CD14-positive monocyte (primary cell): ENCODE data around the gene CPED1. TPM values are rescaled to one million over a fixed set of nuclear protein-coding genes. Genes with fewer than 3 reads are reported as not detected.
A peak's percentile ranks its signal among the peaks of the same experiment; 100 is the strongest.

Experiments
- DNase-seq, 3 donors: peaks; one replicate each; pipeline ENCODE4 v3.0.0-alpha.2; 2011 to 2022
- H2AFZ ChIP-seq: 2 replicates; pipeline ENCODE4 v1.6.0; 2012; ENCODE audit warnings: mild to moderate bottlenecking, low read depth, low read length, inconsistent platforms; ENCODE audit not compliant: insufficient read depth, poor library complexity, severe bottlenecking
- H3K27ac ChIP-seq, 2 donors: 1 replicate in 1 of 2; 2 replicates in 1 of 2; pipeline ENCODE4 v1.5.1; 2012 to 2013; ENCODE audit warnings: low read length in 2 of 2, control low read depth in 1 of 2, inconsistent platforms in 1 of 2, low read depth in 1 of 2, mild to moderate bottlenecking in 1 of 2
- H3K27me3 ChIP-seq, 2 donors: one replicate each; pipeline versions ENCODE4 v1.6.0 to v1.6.1; 2011 to 2013; ENCODE audit warnings: low read length in 2 of 2; ENCODE audit not compliant: control insufficient read depth in 2 of 2, insufficient read depth in 2 of 2
- H3K36me3 ChIP-seq, 2 donors: replicated peaks in 1 of 2; 1 replicate in 1 of 2; 2 replicates in 1 of 2; pipeline versions ENCODE4 v1.5.1 to v1.6.1; 2012 to 2013; ENCODE audit warnings: low read length in 2 of 2, control low read depth in 1 of 2, inconsistent platforms in 1 of 2, mild to moderate bottlenecking in 1 of 2; ENCODE audit not compliant: insufficient read depth in 2 of 2, control insufficient read depth in 1 of 2
- H3K4me1 ChIP-seq, 2 donors: 1 replicate in 1 of 2; 2 replicates in 1 of 2; pipeline versions ENCODE4 v1.5.1 to v1.6.1; 2012 to 2013; ENCODE audit warnings: low read length in 2 of 2, control low read depth in 1 of 2, inconsistent platforms in 1 of 2, mild to moderate bottlenecking in 1 of 2, moderate library complexity in 1 of 2; ENCODE audit not compliant: insufficient read depth in 2 of 2, control insufficient read depth in 1 of 2
- H3K4me2 ChIP-seq: replicated peaks from 2 replicates; pipeline ENCODE3; 2012; ENCODE audit warnings: low read length, moderate library complexity, mild to moderate bottlenecking; ENCODE audit not compliant: poor library complexity, severe bottlenecking; ENCODE audit errors: extremely low read depth
- H3K4me3 ChIP-seq, 3 experiments: fragments of 200-600 bp in 1 of 3; sonication (generic) in 1 of 3; replicated peaks in 1 of 3; 1 replicate in 2 of 3; 2 replicates in 1 of 3; pipeline ENCODE4 v1.5.1; 2011 to 2013; ENCODE audit warnings: low read length in 3 of 3, mild to moderate bottlenecking in 3 of 3, control low read depth in 2 of 3, low read depth in 2 of 3, inconsistent platforms in 1 of 3, moderate library complexity in 1 of 3
- H3K79me2 ChIP-seq: 2 replicates; pipeline ENCODE4 v1.6.0; 2012; ENCODE audit warnings: mild to moderate bottlenecking, control low read depth, inconsistent platforms, low read length, moderate library complexity; ENCODE audit not compliant: insufficient read depth
- H3K9ac ChIP-seq: 2 replicates; pipeline ENCODE4 v1.6.0; 2017; ENCODE audit warnings: low read length, mild to moderate bottlenecking; ENCODE audit not compliant: insufficient read depth, poor library complexity, severe bottlenecking
- H3K9me3 ChIP-seq, 2 donors: replicated peaks in 1 of 2; 1 replicate in 1 of 2; 2 replicates in 1 of 2; pipeline versions ENCODE4 v1.5.1 to v1.6.1; 2012 to 2013; ENCODE audit warnings: low read length in 2 of 2, control low read depth in 1 of 2; ENCODE audit not compliant: control insufficient read depth in 1 of 2, insufficient read depth in 1 of 2
- H4K20me1 ChIP-seq: 2 replicates; pipeline ENCODE4 v1.6.0; 2012; ENCODE audit warnings: mild to moderate bottlenecking, low read length, control low read depth, moderate library complexity; ENCODE audit not compliant: insufficient read depth
- H3K27ac Mint-ChIP-seq, 7 donors: one replicate each; pipeline ENCODE4 v1.8.0; 2020; ENCODE audit warnings: mild to moderate bottlenecking in 7 of 7, mixed read lengths in 7 of 7, moderate library complexity in 6 of 7, inconsistent platforms in 2 of 7
- H3K27me3 Mint-ChIP-seq, 3 donors: one replicate each; pipeline ENCODE4 v1.8.0; 2021 to 2022; ENCODE audit warnings: low read depth in 3 of 3, mild to moderate bottlenecking in 3 of 3, mixed read lengths in 3 of 3, moderate library complexity in 3 of 3, inconsistent platforms in 1 of 3
- H3K36me3 Mint-ChIP-seq, 2 donors: one replicate each; pipeline ENCODE4 v1.8.0; 2020; ENCODE audit warnings: mixed read lengths in 2 of 2, inconsistent platforms in 1 of 2, mild to moderate bottlenecking in 1 of 2
- H3K4me1 Mint-ChIP-seq: one replicate; pipeline ENCODE4 v1.8.0; 2020; ENCODE audit warnings: mild to moderate bottlenecking, mixed read lengths
- H3K4me3 Mint-ChIP-seq, 2 donors: one replicate each; pipeline ENCODE4 v1.8.0; 2020; ENCODE audit warnings: mild to moderate bottlenecking in 2 of 2, mixed read lengths in 2 of 2, moderate library complexity in 1 of 2
- H3K9me3 Mint-ChIP-seq, 7 donors: one replicate each; pipeline ENCODE4 v1.8.0; 2020 to 2022; ENCODE audit warnings: mixed read lengths in 7 of 7, mild to moderate bottlenecking in 6 of 7, moderate library complexity in 6 of 7, inconsistent platforms in 2 of 7
- WGBS: methylation state at CpG from one replicate; pipeline ENCODE4 v1.1.5; 2013; ENCODE audit warnings: missing lambda C conversion rate; ENCODE audit not compliant: insufficient coverage; 5-methylcytosine and 5-hydroxymethylcytosine counted together
- intact Hi-C, 2 donors: fragments of 100-400 bp; cut with micrococcal nuclease; formaldehyde crosslinking; loops; one replicate each; pipeline versions ENCODE4 v1.15.0 to v1.15.1; 2023
- polyA plus RNA-seq, 3 donors: library from polyadenylated mRNA; depleted of rRNA in 1 of 3; unstranded in 2 of 3; stranded (reverse) in 1 of 3; fragments of 300-500 nt in 2 of 3; fragments of >200 nt in 1 of 3; fragmentation: Illumina TruSeq in 2 of 3; gene quantifications; 1 replicate in 2 of 3; 2 replicates in 1 of 3; pipeline ENCODE4 v1.2.3, GENCODE V29; 2012 to 2021
- TF ChIP-seq, protein P1 (sequence below): fragments of 200-600 bp; IDR thresholded peaks from one replicate; pipeline ENCODE4 v1.8.0; 2022; ENCODE audit warnings: antibody characterized with exemption, mild to moderate bottlenecking

The CPED1 gene
- polyA plus RNA-seq, 3 donors, result 9.8 to 30.0 (median 20.4) TPM

DNA sequence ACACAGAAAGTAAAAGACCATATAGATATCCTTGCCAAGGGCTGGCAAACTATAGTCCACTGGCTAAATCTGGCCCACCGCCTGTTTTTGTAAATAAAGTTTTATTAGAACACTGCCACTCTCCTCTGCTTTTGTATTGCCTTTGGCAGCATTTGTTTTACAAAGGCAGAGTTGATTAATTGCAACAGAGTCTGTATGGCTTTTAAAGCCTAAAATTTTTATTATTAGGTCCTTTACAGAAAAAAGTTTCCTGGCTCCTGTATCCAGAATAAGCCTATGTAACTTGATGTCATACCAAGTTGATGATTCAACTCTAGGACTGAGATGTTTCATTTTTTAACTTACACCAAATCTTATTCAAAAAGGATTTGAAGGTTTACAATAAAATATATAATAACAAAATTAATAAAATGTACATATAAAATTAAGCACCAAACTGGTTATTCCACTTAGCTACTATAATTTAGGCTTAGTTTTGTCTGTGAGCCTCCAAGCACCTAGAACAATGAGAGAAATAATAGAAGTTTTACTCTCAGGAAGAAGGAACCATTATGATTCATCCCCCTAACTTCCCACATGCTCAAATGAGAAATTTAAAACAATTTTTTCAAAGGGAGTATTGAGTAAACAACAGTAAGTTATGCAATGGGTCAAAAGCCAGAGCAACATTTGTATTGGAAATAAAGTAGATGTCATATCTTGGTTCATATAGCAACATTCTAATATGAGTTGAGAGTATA is 31.9 kb downstream of the CPED1 start:
- peak overlapping the region in 1 of 3 experiments; percentile 37 for H3K4me3 ChIP-seq
- peak overlapping the region in 1 of 2 donors; percentile 51 for H3K4me3 Mint-ChIP-seq
- peaks cover 4% of the 10 kb centered on the region for H3K79me2 ChIP-seq
- no CpG with 5 or more reads among the region's 1 CpG for WGBS
- no peaks in the 10 kb centered on the region for H3K9me3 Mint-ChIP-seq
- DNase-seq, result peak; percentile 71 to 86 (median 84)
- peaks cover 9 to 15% of the 10 kb centered on the region in 2 donors for H3K36me3 Mint-ChIP-seq
- H2AFZ ChIP-seq, result no peak overlapping the region
- H3K4me2 ChIP-seq, result peak overlapping the region; percentile 27
- H4K20me1 ChIP-seq, result no peaks in the 10 kb centered on the region
- peaks cover 65% of the 10 kb centered on the region for H3K4me1 Mint-ChIP-seq
- no peak overlapping the region for H3K9ac ChIP-seq
- H3K27me3 ChIP-seq, result no peaks in the 10 kb centered on the region
- H3K9me3 ChIP-seq, result no peaks in the 10 kb centered on the region
- H3K27ac ChIP-seq, result peak overlapping the region; percentile 51 to 80
- intact Hi-C loops, result no loop called here
- TF ChIP-seq, protein P1, sequence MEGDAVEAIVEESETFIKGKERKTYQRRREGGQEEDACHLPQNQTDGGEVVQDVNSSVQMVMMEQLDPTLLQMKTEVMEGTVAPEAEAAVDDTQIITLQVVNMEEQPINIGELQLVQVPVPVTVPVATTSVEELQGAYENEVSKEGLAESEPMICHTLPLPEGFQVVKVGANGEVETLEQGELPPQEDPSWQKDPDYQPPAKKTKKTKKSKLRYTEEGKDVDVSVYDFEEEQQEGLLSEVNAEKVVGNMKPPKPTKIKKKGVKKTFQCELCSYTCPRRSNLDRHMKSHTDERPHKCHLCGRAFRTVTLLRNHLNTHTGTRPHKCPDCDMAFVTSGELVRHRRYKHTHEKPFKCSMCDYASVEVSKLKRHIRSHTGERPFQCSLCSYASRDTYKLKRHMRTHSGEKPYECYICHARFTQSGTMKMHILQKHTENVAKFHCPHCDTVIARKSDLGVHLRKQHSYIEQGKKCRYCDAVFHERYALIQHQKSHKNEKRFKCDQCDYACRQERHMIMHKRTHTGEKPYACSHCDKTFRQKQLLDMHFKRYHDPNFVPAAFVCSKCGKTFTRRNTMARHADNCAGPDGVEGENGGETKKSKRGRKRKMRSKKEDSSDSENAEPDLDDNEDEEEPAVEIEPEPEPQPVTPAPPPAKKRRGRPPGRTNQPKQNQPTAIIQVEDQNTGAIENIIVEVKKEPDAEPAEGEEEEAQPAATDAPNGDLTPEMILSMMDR, result no peak
- H3K4me1 ChIP-seq, result peaks cover 54 to 78% of the 10 kb centered on the region in 2 donors
- peaks cover 0 to 12% of the 10 kb centered on the region in 2 donors for H3K36me3 ChIP-seq
- peaks cover 0 to 2% (median 0%) of the 10 kb centered on the region in 3 donors for H3K27me3 Mint-ChIP-seq
- H3K27ac Mint-ChIP-seq, result peak overlapping the region; percentile 42 to 94 (median 86)

- H3K79me2 ChIP-seq, result peaks cover 4% of the 10 kb centered on the region
- H3K27ac ChIP-seq, result peak overlapping the region in 1 of 2 donors; percentile 80
- TF ChIP-seq, protein P1, result no peak
These were observed 32.8 kb downstream of the CPED1 start for GRCh38 chr7:121020989-121021969.

More at GRCh38 chr7:121020989-121021969, 32.8 kb downstream of the CPED1 start:
- Histone ChIP-seq H3K9me3 (no peaks in the 10 kb centered on the region), H2AFZ (no peak overlapping the region), H4K20me1 (no peaks in the 10 kb centered on the region), H3K27me3 (no peaks in the 10 kb centered on the region), H3K4me1 (peaks cover 54 to 81% of the 10 kb centered on the region in 2 donors), H3K4me3 (no peak overlapping the region), H3K4me2 (peak overlapping the region; percentile 27), H3K9ac (no peak overlapping the region), H3K36me3 (peaks cover 0 to 8% of the 10 kb centered on the region in 2 donors)
- H3K4me1 Mint-ChIP-seq, result peaks cover 74% of the 10 kb centered on the region
- no peaks in the 10 kb centered on the region for H3K9me3 Mint-ChIP-seq
- H3K36me3 Mint-ChIP-seq, result peaks cover 6 to 10% of the 10 kb centered on the region in 2 donors
- intact Hi-C loops, result no loop called here
- peak overlapping the region; percentile 38 to 88 (median 81) for H3K27ac Mint-ChIP-seq
- H3K4me3 Mint-ChIP-seq, result peak overlapping the region in 1 of 2 donors; percentile 51
- no peak for DNase-seq
- H3K27me3 Mint-ChIP-seq, result peaks cover 0 to 3% (median 0%) of the 10 kb centered on the region in 3 donors
- no CpG with 5 or more reads among the region's 5 CpGs for WGBS
